Gastrocnemius medialis (tissue), 4 donors: ENCODE measurements around the gene CHTF8.

Experiments
- POLR2A ChIP-seq, 2 donors: fragments of 450-650 bp; IDR thresholded peaks; one replicate each; pipeline ENCODE4 v1.6.1; 2017; ENCODE audit warnings: antibody characterized with exemption in 2 of 2, mild to moderate bottlenecking in 2 of 2, moderate library complexity in 2 of 2
- TF ChIP-seq, protein P1 (sequence below), 5 experiments: fragments of 450-650 bp in 3 of 5; fragments of 200-600 bp in 2 of 5; sonication (generic) in 2 of 5; IDR thresholded peaks in 4 of 5; conservative IDR thresholded peaks in 1 of 5; 1 replicate in 4 of 5; 2 replicates in 1 of 5; pipeline ENCODE4 v1.5.1; 2016 to 2019; ENCODE audit warnings: antibody characterized with exemption in 5 of 5, mild to moderate bottlenecking in 3 of 5, moderate library complexity in 3 of 5

- TF ChIP-seq, protein P1, sequence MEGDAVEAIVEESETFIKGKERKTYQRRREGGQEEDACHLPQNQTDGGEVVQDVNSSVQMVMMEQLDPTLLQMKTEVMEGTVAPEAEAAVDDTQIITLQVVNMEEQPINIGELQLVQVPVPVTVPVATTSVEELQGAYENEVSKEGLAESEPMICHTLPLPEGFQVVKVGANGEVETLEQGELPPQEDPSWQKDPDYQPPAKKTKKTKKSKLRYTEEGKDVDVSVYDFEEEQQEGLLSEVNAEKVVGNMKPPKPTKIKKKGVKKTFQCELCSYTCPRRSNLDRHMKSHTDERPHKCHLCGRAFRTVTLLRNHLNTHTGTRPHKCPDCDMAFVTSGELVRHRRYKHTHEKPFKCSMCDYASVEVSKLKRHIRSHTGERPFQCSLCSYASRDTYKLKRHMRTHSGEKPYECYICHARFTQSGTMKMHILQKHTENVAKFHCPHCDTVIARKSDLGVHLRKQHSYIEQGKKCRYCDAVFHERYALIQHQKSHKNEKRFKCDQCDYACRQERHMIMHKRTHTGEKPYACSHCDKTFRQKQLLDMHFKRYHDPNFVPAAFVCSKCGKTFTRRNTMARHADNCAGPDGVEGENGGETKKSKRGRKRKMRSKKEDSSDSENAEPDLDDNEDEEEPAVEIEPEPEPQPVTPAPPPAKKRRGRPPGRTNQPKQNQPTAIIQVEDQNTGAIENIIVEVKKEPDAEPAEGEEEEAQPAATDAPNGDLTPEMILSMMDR (IDR thresholded peaks at IDR 0.05 in 4 of 5, conservative IDR thresholded peaks at IDR 0.05 in 1 of 5) = peak in 4 of 5 experiments; percentile 37 to 71 (median 46)
- TF ChIP-seq POLR2A (IDR thresholded peaks at IDR 0.05) = no peak
Measured at GRCh38 chr16:69112285-69113129, 19.9 kb downstream of the CHTF8 start.
